Measurements from ENCODE around the gene NNT.
"Not testable (repeated sequence)": the region's sequence is repeated elsewhere in the genome, so short reads cannot be mapped to it uniquely, and the experiment has no call there.

NNT gene

GRCh38 chr5:43602461-43603343, at the start of gene NNT:
Gene NNT, plus strand, starts transcription at chr5:43603180. Its CDS starts 6,016 bp downstream, at chr5:43609196.
- peak; percentile 88 for DNase-seq

- no peak for DNase-seq
Measured at GRCh38 chr5:43553381-43553780, 49.6 kb upstream of the NNT start.

GRCh38 chr5:43554497-43554896, 48.5 kb upstream of the NNT start:
- no peak for DNase-seq

- peak; percentile 65 for DNase-seq
Measured at GRCh38 chr5:43555895-43556606, 46.9 kb upstream of the NNT start.

- not testable (repeated sequence) for DNase-seq
Measured at GRCh38 chr5:43556607-43556856, 46.4 kb upstream of the NNT start.

DNA sequence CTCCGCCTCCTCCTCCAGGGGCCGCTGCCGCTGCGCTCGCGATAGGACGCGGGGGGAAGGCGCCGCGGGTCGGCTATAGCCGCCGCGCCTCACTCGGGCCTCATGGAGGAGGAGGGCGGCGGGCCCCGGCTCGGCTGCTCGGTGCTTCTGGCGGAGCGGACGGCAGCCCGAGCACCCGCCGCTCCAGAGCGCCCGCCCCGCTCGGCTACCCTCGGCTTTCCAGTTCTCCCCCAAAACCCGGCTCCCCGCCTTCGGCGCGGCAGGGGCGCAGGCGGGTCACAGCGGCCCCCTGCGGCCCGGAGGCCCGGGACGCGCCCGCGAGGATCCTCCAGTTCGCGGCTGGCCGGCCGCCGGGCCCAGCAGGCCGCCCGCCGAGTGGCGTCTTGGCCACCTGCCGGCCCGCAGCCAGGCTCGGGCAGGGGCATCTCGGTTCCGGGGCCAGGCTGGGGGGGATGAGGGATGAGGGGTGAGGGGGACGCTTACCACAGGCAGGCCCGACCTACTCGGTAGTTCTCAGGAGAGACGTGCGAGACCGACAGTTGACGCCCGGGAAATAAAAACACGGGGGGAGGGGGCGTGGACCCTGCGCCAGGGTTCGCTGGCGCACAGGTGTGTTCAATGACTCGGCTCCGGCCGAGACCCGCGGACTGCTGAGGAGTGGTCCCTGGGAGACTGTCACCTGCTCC, 46.0 kb upstream of the NNT start, which contains the start of gene PAIP1:
Gene PAIP1, minus strand, starts transcription at position 221 of the 686 bp plus-strand sequence. CDS start 231 bp downstream, outside the sequence.
- DNase-seq, result peak; percentile 92

- no peak for DNase-seq
Measured at GRCh38 chr5:43560128-43560527, 42.9 kb upstream of the NNT start.

- DNase-seq, result no peak
Measured at GRCh38 chr5:43561356-43561755, 41.6 kb upstream of the NNT start.

DNA sequence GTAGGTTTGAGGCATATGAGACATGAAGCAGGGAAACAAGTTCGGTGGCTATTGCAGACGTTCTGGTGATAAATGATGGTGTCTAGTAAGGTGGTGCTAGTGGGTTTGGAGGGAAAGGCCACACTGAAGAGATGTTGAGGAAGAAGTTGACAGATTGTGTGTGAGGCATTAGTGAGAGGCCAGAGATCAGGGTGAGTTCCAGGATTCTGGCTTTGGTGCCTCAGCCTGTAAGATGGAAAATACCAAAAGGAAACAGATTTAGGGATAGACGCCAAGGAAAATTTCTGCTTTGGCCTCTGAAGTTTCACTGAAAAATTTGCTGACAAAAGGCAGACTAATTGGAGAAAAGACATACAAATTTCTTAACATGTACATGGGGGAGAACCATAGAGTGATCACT, 39.7 kb upstream of the NNT start:
- DNase-seq, result no peak

- no peak for DNase-seq
Measured at GRCh38 chr5:43564289-43564850, 38.6 kb upstream of the NNT start.

- no peak for DNase-seq
Measured at GRCh38 chr5:43565043-43565442, 37.9 kb upstream of the NNT start.

GRCh38 chr5:43567967-43568366, 35.0 kb upstream of the NNT start:
- DNase-seq, result no peak

GRCh38 chr5:43569236-43569746, 33.7 kb upstream of the NNT start:
- DNase-seq, result no peak

DNA sequence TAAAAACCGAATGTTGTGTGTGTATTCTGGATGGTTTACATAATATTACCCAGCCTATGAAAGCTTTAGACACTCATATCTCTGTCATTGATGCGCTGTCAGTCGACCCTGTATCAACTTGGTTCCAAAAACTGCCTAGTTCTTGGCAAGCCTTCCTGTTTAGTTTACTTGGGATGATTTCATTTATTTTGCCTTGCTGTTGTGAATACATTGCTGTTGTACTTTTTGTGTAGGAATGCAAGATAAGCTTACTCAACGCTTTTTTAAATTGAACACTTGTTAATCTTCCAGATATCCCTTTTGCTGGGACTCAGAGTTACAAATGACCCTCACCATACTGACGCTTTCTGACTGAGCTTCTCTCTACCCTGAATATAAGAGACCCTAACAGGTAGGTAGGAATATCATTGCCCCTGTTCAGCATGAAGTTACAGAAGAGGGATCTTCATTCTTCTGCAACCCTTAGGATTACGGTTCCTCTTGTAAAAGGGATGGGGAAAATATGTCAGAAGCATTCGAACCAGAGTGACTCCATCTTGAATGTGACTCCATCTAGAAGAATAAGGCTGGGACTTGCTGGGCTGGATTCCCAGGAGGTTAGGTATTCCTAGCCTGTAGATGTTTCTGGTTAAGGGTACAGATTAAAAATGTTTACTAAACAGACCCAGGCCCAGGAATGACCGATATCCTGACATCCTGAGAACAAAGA, 32.4 kb upstream of the NNT start:
- DNase-seq, result no peak

DNA sequence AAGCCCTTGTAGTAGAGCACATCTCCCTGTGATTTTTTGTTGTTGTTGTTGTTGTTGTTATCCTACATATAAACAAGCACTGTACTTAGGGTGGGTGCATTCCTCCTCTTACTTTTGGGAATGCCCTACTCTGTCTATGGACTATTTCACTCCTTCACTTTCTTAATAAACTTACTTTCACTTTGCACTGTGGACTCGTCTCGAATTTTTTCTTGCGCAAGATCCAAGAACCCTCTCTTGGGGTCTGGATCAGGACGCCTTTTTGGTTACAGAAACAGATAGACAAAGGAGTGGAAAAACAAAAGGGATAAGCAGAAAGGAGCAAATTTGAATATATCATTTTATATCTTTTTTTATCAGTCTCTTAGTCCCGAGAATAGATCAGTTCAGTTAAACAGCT, 31.7 kb upstream of the NNT start:
- no peak for DNase-seq

DNA sequence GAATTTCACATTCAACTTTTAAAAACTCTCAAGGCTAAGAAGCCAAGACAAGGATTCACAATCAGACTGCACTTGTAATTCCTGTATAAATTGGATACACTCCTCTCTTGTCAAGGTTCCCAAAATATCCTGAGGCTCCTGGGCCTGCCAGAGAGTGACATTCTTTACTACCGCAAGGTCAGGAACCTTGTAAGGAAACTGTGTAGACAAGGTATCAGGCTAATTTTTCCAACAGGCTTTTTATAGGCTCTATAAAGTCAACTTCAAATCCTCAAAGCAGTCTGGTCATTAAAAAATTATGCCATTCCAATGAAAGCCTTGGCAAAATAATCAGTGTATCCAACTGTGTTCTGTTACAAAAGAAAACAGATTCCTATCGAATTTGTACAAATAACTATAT, 30.6 kb upstream of the NNT start:
- no peak for DNase-seq

DNA sequence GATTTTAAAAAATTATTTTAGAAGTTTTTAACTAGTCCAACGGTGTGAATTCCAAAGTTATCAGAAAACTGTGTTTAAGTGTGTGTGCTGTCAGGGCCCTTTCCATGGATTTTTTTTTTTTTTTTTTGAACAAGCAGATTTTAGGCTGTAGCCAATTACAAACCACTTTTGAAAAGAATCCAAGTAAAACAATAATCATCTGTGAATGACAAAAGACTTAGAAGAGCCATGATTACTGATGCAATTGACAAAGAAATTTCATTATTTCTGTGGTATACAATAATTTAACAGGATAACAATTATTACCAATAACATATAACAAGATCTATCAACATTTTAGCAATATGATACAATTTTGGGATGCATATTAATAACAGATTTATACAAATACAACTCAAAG, 29.9 kb upstream of the NNT start:
- DNase-seq, result no peak

- DNase-seq, result not testable (repeated sequence)
Measured at GRCh38 chr5:43580402-43581210, 22.4 kb upstream of the NNT start.

- DNase-seq, result no peak
Measured at GRCh38 chr5:43581398-43581797, 21.6 kb upstream of the NNT start.

DNA sequence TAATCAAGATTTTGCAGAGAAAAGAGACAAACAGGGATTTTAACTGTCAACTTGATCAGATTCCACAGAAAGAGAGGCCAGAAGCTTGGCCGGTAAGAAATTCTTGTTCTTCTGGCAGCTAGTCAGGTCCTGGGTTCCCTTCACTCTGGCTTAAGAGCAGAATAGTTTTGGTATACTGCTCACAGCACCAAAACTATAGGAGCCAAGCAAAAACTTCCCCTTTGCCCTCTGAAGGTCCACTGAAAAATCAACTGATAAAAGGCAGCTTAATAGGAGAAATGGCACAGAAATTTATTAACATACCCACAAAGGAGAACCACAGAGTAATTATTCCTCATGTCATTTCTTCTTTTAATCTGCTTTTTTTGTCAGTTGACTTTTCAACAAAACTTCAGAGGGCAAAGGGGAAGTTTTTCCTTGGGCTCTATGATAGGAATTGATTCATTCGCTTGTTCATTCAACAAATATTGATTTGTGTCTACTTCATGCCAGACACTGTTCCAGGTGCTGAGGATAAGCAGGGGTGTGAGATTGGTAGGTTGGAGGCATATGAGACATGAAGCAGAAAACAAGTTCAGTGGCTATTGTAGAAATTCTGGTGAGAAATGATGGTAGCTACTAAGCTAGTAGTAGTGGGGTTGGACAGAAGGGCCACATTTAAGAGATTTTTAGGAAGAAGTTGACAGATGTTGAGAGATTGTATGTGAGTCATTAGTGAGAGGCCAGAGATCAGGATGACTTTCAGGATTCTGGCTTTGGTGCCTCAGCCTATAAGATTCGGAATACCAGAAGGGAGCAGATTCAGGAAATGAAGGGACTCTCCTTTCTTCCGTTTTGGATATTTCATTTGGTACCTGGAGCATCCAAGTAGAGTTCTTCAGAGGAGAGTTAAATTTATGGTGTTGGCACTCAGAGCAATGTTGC, 20.6 kb upstream of the NNT start:
- DNase-seq, result no peak
